Uterus (tissue), 4 donors: ENCODE data around the gene FBXO3. TPM values are rescaled to one million over a fixed set of nuclear protein-coding genes. Genes with fewer than 3 reads are reported as not detected.
A peak's percentile ranks its signal among the peaks of the same experiment; 100 is the strongest.
"Not testable (repeated sequence)": the region's sequence is repeated elsewhere in the genome, so short reads cannot be mapped to it uniquely, and the experiment has no call there.

Source experiments
- DNase-seq, 2 donors: peaks; one replicate each; pipeline ENCODE4 v3.0.0-alpha.2; 2019 to 2020
- H3K27ac ChIP-seq, 2 donors: fragments of 200-600 bp; sonication (generic); 1 replicate in 1 of 2; 2 replicates in 1 of 2; pipeline ENCODE4 v1.5.1; 2016 to 2018
- H3K27me3 ChIP-seq, 2 donors: fragments of 200-600 bp; sonication (generic); one replicate each; pipeline ENCODE4 v1.5.1; 2018 to 2019; ENCODE audit warnings: control low read depth in 1 of 2
- H3K36me3 ChIP-seq, 2 donors: fragments of 200-600 bp; sonication (generic); one replicate each; pipeline ENCODE4 v1.5.1; 2019; ENCODE audit warnings: control low read depth in 1 of 2
- H3K4me1 ChIP-seq, 2 donors: fragments of 200-600 bp; sonication (generic); one replicate each; pipeline ENCODE4 v1.5.1; 2018 to 2019; ENCODE audit warnings: control low read depth in 1 of 2
- H3K4me3 ChIP-seq, 2 donors: fragments of 200-600 bp; sonication (generic); 1 replicate in 1 of 2; 2 replicates in 1 of 2; pipeline ENCODE4 v1.5.1; 2018 to 2019; ENCODE audit warnings: mild to moderate bottlenecking in 1 of 2
- H3K9me3 ChIP-seq, 2 donors: fragments of 200-600 bp; sonication (generic); one replicate each; pipeline ENCODE4 v1.5.1; 2019; ENCODE audit warnings: control low read depth in 1 of 2
- CTCF ChIP-seq, 4 experiments: fragments of 200-600 bp in 2 of 4; fragments of 450-650 bp in 2 of 4; sonication (generic) in 2 of 4; IDR thresholded peaks; one replicate each; pipeline ENCODE4 v1.5.1; 2016 to 2019; ENCODE audit warnings: antibody characterized with exemption in 4 of 4, mild to moderate bottlenecking in 2 of 4, moderate library complexity in 1 of 4
- POLR2A ChIP-seq, 2 donors: fragments of 450-650 bp; IDR thresholded peaks; one replicate each; pipeline ENCODE4 v1.6.1; 2016; ENCODE audit warnings: antibody characterized with exemption in 2 of 2, mild to moderate bottlenecking in 1 of 2, moderate library complexity in 1 of 2
- intact Hi-C: fragments of 100-400 bp; cut with DNase I; formaldehyde crosslinking; loops from one replicate; pipeline ENCODE4 v1.15.1; 2023; ENCODE audit warnings: low total_unique reads
- total RNA-seq, 4 donors: library from RNA; depleted of rRNA in 3 of 4; stranded (reverse); fragments of >200 nt in 3 of 4; gene quantifications; one replicate each; pipeline versions ENCODE4 v1.1.0 to v1.2.4, GENCODE V29; 2014 to 2023
- donor health status: DM: yes; HTN: yes; CAD: no.

The FBXO3 gene
- total RNA-seq, result 10 to 100 TPM; 12.0 to 92.7 (median 47.8) TPM

GRCh38 chr11:33773987-33774735, at the start of gene FBXO3:
Gene FBXO3 (minus strand): TSS chr11:33774520. CDS start chr11:33774497, 23 bp downstream.
- H3K27ac ChIP-seq, result peak within 1 kb of the TSS; percentile 85 to 94
- H3K36me3 ChIP-seq, result no peaks in the 10 kb centered on the region
- H3K27me3 ChIP-seq, result no peaks in the 10 kb centered on the region
- no peaks in the 10 kb centered on the region for H3K9me3 ChIP-seq
- peak within 1 kb of the TSS; percentile 64 to 99 for H3K4me3 ChIP-seq
- H3K4me1 ChIP-seq, result no peaks in the 10 kb centered on the region
- DNase-seq, result peak; percentile 86 to 88
- intact Hi-C loops, result no loop called here
- TF ChIP-seq CTCF (IDR thresholded peaks at IDR 0.05), result no peak
- TF ChIP-seq POLR2A (IDR thresholded peaks at IDR 0.05), result peak in 1 of 2 donors; percentile 46

GRCh38 chr11:33822981-33823380, 48.7 kb upstream of the FBXO3 start:
- DNase-seq, H3K4me1 ChIP-seq, H3K9me3 ChIP-seq, H3K4me3 ChIP-seq, H3K27ac ChIP-seq, intact Hi-C loops, H3K36me3 ChIP-seq, H3K27me3 ChIP-seq: not testable (repeated sequence)

- Histone ChIP-seq H3K27ac (no peak overlapping the region), H3K27me3 (no peaks in the 10 kb centered on the region), H3K9me3 (no peaks in the 10 kb centered on the region), H3K4me1 (no peaks in the 10 kb centered on the region), H3K36me3 (no peaks in the 10 kb centered on the region), H3K4me3 (no peak overlapping the region)
- TF ChIP-seq CTCF (IDR thresholded peaks at IDR 0.05) (no peak), POLR2A (IDR thresholded peaks at IDR 0.05) (no peak)
- intact Hi-C loops, result no loop called here
- DNase-seq, result no peak
These were observed 45.1 kb upstream of the FBXO3 start for GRCh38 chr11:33819278-33820035.

- H3K27ac ChIP-seq, result no peak overlapping the region
- TF ChIP-seq POLR2A (IDR thresholded peaks at IDR 0.05) (no peak), CTCF (IDR thresholded peaks at IDR 0.05) (peak; percentile 86 to 91 (median 88))
- H3K36me3 ChIP-seq, result no peaks in the 10 kb centered on the region
- H3K4me3 ChIP-seq, result no peak overlapping the region
- no peaks in the 10 kb centered on the region for H3K9me3 ChIP-seq
- DNase-seq, result peak; percentile 83 to 86
- intact Hi-C loops, result no loop called here
- H3K27me3 ChIP-seq, result no peaks in the 10 kb centered on the region
- no peaks in the 10 kb centered on the region for H3K4me1 ChIP-seq
These were observed 34.0 kb upstream of the FBXO3 start for GRCh38 chr11:33808228-33808828.

- peaks cover 0 to 19% of the 10 kb centered on the region in 2 donors for H3K27me3 ChIP-seq
- DNase-seq, result no peak
- H3K36me3 ChIP-seq, result no peaks in the 10 kb centered on the region
- intact Hi-C loops, result no loop called here
- H3K9me3 ChIP-seq, result no peaks in the 10 kb centered on the region
- H3K4me1 ChIP-seq, result peaks cover 0 to 7% of the 10 kb centered on the region in 2 donors
- TF ChIP-seq CTCF (IDR thresholded peaks at IDR 0.05) (no peak), POLR2A (IDR thresholded peaks at IDR 0.05) (no peak)
- no peak overlapping the region for H3K27ac ChIP-seq
- H3K4me3 ChIP-seq, result no peak overlapping the region
These were observed 30.2 kb upstream of the FBXO3 start for GRCh38 chr11:33804471-33804870.
